ENCODE results near the gene MTARC1.

The MTARC1 gene

GRCh38 chr1:220827445-220828178 lies 40.9 kb downstream of the MTARC1 start:
- H3K27ac Mint-ChIP-seq = no peak overlapping the region
- H3K4me3 Mint-ChIP-seq = no peak overlapping the region

GRCh38 chr1:220828179-220828490 lies 41.4 kb downstream of the MTARC1 start:
- no peak overlapping the region for H3K27ac Mint-ChIP-seq
- H3K36me3 Mint-ChIP-seq = no peaks in the 10 kb centered on the region
- DNase-seq (ENCODE audit: low spot score in 2 of 2) (no peak), ATAC-seq (no peak)
- H3K9me3 Mint-ChIP-seq = peaks cover 2% of the 10 kb centered on the region
- no peaks in the 10 kb centered on the region for H3K4me1 Mint-ChIP-seq
- H3K4me3 Mint-ChIP-seq = no peak overlapping the region

More at GRCh38 chr1:220827445-220828178, 40.9 kb downstream of the MTARC1 start:
- Mint-ChIP-seq H3K4me1 (no peaks in the 10 kb centered on the region), H3K9me3 (peaks cover 2% of the 10 kb centered on the region), H3K36me3 (no peaks in the 10 kb centered on the region)
- DNase-seq (ENCODE audit: low spot score in 2 of 2) (no peak), ATAC-seq (no peak)

GRCh38 chr1:220828950-220829586 lies 42.4 kb downstream of the MTARC1 start:
- no peak overlapping the region for H3K27ac Mint-ChIP-seq
- H3K9me3 Mint-ChIP-seq = no peaks in the 10 kb centered on the region
- H3K4me3 Mint-ChIP-seq = no peak overlapping the region
- no peak for DNase-seq (ENCODE audit: low spot score in 2 of 2)
- no peaks in the 10 kb centered on the region for H3K4me1 Mint-ChIP-seq
- no peak for ATAC-seq
- no peaks in the 10 kb centered on the region for H3K36me3 Mint-ChIP-seq

GRCh38 chr1:220833436-220833835 lies 46.7 kb downstream of the MTARC1 start:
- no peak overlapping the region for H3K27ac Mint-ChIP-seq
- ATAC-seq (no peak), DNase-seq (ENCODE audit: low spot score in 2 of 2) (no peak)
- H3K4me3 Mint-ChIP-seq = no peak overlapping the region
- H3K9me3 Mint-ChIP-seq = no peaks in the 10 kb centered on the region
- H3K4me1 Mint-ChIP-seq = no peaks in the 10 kb centered on the region
- H3K36me3 Mint-ChIP-seq = no peaks in the 10 kb centered on the region

DNA sequence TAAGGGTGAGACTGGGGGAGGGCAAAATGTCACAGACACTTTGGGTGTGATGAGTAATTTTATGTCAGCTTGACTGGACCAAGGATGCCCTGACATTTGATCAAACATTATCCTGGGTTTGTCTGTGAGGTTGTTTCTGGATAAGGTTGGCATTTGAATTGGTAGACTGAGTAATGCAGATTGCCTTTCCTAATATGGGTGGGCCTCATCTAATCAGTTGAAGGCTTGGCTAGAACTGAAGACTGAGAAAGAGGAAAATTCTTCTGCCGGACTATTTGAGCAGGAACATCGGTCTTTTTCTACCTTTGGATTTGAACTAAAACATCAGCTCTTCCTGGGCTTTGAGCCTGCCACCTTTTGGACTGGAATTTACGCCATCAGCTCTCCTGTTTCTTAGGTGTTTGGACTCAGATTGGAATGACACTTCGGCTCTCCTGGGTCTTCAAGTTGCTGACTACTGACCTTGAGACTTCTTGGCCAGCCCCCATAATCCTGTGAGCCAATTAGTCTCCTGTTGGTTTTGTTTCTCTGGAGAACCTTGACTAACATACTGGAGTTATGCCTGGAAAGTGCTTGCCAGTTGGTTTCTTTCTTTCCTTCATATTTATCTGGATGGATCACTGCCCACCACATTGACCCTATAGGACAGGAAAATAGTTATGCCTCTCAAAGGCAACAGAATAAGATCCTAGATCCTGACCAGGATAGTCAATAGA lies 47.6 kb downstream of the MTARC1 start:
- no peak for ATAC-seq
- Mint-ChIP-seq H3K9me3 (no peaks in the 10 kb centered on the region), H3K4me1 (no peaks in the 10 kb centered on the region), H3K36me3 (no peaks in the 10 kb centered on the region), H3K4me3 (no peak overlapping the region), H3K27ac (no peak overlapping the region)
- DNase-seq (ENCODE audit: low spot score in 2 of 2) = no peak
